CD4-positive, alpha-beta T cell treated with Interleukin-15 for 1 hour (primary cell): ENCODE measurements around the gene KMT2D.
"Not testable (repeated sequence)": the region's sequence is repeated elsewhere in the genome, so short reads cannot be mapped to it uniquely, and the experiment has no call there.

Experiments
- DNase-seq: peaks from one replicate; pipeline ENCODE4 v3.0.0-alpha.2; 2020

Gene KMT2D

DNA sequence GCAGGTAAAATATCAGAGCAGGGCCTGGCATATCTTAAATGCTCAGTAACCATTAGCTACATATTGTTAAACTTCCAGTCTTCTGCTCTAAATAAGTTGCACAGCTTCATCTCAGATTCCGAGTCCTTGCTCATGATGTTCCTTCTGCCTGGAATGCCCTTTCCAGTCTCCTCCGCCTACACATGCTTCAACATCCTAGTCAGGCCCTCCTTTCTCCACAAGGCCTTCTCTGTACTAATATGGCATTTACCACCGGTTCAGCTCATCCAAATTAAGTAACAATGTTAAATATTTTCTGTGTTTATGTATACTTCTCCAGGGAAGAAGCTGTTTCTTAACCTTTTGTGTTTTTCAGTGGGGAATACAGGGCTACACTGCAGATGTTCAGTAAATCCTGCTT, 25.5 kb upstream of the KMT2D start:
- DNase-seq = no peak

DNA sequence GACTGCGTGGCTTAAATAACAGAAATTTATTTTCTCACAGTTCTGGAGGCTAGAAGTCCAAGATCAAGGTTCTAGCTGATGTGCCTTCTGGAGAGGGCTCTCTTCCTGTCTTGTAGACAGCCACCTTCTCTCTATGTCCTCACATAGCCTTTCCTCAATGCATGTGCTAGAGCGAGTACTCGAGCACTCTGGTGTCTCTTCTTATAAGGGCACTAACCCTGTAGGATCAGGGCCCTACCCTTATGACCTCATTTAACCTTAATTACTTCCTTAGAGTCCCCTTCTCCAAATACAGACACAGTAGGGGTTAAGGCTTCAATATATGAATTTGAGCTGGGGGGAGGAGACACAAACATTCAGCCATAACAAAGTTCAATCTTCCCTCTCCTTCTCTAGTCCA, 23.8 kb upstream of the KMT2D start:
- no peak for DNase-seq

DNA sequence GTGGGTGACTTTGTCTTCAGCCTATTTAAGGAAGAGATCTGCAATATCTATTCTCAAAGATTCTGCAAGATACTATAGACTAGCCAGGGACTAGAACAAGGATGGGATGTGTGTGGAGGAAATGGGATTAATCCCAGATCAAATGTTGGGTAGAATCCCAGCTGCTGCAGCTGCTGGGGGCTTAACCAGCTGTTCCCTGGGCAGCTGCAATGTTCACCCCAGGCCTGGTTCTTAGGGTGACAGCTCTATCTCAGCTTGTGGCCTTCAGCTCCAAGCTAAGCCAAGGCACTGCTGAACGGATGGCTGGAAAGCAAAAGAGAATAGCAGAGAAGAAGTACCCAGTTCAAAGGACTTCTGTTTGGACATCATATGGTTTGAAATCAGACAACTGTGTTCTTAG, 19.2 kb upstream of the KMT2D start:
- DNase-seq = no peak

DNA sequence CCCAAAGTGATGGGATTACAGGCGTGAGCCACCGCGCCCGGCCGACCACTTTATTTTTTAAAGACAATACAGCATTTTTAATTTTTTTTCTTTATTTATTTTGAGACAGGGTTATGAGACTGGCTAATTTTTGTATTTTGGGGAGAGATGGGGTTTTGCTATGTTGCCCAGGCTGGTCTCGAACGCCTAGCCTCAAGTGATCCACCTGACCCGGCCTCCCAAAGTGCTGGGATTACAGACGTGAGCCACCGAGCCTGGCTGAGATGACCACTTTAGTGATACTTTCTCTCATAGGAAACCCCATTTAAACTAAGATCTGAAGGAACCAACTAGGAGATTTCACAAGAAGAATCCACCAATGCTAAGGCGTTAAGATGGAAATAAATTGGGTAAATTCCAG, 10.4 kb upstream of the KMT2D start:
- DNase-seq = no peak

DNA sequence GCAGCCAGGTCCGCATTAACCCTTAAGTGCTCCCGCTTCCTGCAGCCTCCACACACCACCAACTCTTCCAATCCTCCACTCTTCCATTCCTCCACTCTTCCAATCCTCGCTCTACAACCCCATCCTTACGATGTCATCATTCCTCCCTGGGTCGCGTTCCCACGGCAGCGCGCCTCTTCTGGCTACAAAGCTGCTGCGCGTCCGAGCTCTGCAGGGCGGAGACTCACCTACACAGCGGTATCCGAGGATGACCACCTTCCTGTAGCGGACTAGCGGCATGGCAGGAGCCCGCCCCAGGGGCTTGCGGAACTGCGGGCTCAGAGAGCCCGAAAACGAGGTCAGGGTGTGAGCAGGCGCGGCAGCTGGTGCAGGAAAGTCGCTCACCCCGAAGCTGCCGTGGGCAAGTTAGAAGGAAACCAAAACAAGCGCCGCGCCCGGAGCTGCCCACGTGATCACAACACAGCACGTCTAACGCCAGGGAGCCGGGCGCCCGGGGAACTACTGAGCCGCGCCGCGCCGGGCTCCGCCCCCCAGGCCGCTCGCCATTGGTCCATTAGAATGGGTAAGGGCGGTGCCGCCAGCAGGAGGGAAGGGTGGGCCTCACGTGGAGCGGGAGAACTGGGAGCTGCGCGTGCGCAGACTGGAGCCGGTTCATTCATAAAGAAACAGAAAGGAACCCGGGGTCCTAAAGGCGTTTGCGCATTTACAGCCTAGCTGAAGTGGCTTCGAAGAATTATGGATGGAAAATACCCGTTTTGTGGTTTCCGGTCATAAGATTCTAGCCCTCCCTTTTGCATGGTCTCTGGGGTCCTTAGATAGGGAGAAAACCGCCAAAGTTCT, 9.1 kb upstream of the KMT2D start, which contains the start of gene RHEBL1:
RHEBL1 (minus strand) TSS at position 473 of the 840 bp plus-strand sequence; CDS start at position 279, 194 bp downstream.
- DNase-seq = peak; percentile 99

DNA sequence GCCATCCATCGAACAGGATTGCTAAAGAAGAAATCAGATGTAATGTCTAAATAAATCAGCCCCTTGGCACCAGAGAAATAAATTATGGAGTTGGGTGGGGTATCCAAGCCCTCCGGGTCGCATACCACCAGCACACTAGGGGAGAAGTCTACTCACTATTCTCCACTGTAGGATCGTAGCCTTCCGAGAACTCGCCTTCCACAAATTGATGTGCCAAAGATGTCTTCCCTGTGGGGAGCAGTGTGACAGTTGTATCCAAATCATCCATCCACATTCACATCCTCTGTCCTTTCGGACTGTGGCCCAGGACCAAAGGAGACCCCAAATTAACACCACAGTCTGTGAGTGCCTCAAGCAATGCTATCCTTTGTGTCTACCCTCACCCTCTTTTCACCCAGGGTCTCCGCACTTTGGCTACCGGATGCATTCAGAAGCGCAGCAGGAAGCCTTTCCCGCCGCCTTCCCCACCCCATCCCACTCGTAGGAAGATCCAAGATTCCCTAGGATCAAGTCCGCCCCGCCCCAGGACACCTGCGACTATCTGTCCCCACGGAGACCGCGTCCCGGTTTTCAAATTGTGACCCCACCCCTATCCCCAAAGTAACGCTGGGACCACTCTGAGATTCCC, 8.4 kb upstream of the KMT2D start:
- no peak for DNase-seq

DNA sequence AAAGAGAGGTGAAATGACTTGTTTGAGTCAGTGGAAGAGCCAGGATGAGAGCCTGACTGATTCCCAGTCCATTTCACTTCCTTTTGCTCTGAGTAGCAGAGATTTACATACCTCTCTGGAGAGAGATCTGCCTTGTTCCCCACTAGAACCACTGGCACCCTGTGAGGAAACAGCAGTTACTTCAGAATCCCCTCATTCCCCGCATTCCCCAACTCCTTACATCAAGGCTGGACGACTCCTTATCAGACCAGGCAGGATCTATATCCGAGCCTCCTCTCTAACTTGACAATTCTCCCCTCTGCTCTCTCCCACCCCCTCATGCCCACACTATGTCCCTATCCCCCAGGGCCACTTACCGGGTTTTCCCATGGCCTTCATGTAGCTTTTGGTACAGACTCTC, 5.5 kb upstream of the KMT2D start:
- no peak for DNase-seq

DNA sequence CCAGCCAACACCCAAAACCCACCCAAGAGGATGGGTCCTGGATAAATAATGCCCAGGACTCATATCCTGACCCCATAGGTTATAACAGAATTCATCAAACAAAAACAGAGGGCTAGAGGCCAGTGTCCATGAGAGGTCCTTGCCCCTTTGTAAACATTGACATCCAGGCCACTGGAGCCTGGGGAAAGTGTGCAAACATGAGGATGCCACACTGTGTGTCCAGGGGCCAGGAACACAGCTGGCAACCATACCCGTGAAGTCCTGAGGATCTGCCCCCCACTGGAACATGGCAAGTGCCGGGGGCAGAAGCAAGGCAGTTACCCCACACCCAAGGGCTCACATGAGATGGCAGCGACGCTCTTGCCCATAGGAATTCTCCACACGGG, 4.2 kb upstream of the KMT2D start:
- DNase-seq = no peak

DNA sequence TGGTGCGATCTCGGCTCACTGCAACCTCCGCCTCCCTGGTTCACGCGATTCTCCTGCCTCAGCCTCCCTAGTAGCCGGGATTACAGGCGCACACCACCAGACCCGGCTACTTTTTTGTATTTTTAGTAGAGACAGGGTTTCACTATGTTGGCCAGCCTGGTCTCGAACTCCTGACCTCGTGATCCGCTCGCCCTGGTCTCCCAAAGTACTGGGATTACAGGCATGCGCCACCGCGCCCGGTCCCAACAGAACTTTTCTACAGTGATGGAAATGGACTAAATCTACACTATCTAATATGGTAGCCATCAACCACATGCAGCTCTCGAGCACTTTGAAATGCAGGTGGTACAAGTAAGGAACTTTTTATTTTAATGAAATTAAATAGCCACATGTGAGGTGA, 1.3 kb upstream of the KMT2D start:
- not testable (repeated sequence) for DNase-seq

DNA sequence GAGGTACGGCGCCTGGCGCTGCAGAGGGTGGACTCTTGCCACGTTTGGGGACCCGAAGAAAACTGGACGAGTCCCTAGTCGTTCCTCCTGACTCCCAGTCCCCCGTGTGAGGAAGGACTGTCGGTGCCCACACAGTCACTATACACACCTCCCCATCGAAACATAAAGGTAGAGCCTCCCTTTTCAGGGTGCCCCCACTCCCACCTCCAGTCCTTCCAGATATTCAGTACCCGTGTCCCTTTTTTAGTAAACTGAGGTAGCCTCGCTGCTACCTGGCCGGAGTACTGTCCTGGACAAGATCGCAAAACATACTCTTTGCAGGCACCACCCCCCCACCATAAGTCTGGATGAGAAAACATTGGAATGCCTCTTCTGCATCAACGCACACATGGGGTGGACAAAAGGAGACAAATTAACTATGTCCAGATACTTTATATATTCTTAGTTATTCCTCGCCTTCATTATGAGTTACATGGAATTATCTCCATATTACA, 610 bp upstream of the KMT2D start:
- no peak for DNase-seq

DNA sequence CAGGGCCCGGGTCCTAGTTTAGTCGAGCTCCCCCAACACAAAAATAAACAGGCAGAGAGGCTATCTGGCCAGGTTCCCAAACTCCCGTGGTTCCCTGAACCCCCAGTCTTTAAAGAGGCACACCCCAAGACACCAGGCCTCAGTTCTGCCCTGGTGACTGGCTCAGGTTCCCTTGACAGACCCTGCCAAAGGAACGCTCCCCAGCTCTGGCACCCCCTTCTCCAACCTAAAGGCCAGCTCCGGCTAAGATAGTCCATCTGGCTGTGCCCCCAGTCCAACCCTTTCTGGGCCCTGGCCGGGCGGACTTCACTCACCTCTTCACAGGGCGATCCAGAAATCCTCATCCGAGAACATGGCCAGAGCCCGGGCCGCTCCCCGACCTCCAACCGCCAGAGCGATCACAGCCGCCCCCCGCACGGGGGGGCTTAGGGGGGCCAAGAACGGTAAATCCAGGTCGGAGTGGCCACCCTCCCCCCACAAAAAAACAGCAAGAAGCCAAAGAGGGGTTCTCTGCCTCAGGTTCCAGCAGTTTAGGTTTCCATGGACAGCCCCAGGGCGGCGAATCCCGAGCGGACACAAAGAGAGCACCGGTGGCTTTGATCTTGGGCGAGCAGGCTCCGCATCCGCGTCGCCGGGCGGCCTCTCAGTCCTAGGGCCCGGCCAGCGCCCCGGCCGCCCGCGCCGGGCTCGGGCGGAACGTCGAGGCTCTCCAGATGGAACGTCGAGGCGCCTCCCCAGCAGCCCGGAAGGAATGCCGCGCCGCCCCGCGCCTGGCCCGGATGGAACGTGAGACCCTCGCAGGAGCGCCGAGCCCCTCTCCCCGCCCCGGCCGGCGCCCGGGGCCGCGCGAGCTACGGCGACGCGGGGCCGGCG, 1.1 kb downstream of the KMT2D start:
- DNase-seq = no peak

DNA sequence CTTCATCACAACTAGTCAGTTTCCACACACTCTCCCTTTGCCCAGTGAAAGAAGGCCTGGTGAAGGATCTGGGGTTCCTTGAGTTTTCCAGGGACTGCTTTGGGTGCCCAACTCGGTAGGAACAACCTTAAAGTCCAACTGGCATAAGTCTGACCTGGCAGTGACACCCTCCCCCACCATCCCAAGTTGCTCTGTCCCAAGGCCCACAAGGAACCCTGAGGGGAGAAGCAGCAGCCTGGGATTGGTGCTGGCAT, 1.6 kb downstream of the KMT2D start:
- no peak for DNase-seq

DNA sequence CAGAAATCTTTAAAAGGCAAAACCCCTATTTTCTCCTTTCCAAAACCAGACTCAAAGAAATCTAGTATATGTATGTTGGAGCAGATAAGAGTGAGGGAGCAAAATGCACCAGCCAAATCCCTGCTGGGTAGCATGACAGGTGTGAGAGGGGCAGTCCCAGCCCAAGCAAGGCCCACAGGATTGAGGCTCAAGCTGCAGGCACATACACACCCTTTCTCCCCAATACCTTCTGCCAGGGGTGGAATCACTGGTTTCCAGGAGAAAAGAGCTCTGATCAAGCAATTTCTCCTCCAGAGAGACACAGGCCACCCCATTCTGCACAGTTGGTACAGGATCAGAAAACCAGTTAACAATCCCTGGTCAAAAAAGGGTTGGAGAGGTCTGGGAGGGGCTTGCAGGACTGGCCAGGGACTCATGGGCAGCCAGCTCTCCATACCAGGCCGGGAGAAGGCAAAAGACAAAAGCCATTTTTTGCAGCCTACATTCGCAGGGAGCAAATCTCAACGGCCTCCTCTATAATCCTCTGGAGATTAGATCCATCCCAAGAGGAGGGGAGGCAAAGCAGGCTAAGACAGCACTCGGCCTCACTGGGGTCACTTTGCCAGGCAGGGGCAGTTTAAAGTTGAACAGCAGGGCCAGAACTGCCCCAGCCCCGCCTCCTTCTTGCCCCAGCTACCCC, 2.1 kb downstream of the KMT2D start:
- DNase-seq = no peak

DNA sequence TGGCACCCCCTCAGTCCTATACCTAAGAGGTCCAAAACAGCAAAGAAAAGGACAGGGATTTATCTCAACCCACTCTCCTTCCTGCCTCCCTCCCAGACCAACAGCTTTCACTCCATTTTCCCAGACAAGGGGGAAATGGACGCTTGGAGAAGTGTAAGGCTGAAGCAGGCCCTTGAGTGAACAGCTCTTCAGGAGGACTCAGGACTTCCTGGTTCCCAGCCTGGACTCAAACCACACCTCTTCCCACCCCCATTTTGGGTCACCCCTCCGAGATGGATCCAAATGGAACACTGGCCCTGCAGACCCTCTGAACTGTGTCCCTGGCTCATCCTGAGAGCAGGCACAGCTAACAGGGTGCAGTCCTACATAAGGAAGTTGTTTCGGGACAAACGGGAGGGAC, 2.7 kb downstream of the KMT2D start:
- DNase-seq = no peak

DNA sequence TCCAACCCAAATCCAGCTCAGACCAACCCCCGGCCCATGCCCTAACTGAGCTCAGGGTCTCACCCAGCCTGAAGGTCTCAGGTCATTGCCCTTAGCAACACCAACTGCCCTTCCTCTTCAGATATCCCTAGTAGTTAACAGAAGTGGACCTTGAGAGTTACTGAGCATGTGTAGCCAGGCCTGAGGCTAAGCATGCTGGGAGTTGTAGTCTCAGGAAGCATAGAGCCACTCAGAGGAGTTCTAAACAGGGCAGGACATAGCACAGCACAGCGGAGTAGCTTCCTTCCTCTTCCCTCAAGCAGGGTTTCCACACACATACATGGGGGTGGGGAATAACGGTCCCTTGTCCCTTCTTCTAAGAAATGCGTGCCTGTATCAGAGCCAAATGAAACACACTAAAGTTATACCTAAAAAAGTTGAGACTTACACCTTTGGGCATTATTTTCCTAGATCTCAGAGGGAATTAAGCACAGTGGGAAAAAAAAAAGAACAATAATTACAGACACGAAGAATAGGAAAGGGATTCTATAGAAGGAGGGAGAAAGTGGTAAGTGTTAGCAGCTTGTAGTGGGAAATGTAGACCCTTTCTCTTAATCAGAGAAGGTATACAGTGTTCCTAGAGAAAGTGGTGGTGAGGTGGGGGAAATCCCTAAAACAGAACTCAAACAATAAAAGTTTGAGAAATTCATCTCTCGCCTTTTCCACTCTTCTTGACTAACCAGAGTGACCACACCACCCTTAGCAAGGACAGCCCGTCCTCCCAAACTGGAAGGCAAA, 4.4 kb downstream of the KMT2D start:
- DNase-seq = peak; percentile 77

DNA sequence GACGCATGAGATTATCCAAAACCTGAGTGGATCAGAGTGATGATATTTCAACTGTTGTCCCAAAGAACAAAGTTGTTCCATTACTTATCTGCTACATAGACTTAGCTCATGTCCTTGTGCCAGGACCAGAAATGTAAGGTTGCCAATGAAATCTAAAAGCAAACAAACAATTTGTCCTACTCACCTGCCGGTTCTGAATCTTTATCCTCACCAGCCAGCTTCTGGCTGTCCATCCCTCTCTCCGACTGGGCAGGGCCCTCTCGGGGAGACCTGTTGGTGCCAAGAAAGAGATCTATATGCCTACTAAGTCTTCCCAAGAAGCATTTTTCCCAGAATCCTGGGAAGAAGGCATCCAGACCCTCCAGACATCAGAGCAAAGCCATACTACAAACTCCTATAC, 5.5 kb downstream of the KMT2D start:
- no peak for DNase-seq

DNA sequence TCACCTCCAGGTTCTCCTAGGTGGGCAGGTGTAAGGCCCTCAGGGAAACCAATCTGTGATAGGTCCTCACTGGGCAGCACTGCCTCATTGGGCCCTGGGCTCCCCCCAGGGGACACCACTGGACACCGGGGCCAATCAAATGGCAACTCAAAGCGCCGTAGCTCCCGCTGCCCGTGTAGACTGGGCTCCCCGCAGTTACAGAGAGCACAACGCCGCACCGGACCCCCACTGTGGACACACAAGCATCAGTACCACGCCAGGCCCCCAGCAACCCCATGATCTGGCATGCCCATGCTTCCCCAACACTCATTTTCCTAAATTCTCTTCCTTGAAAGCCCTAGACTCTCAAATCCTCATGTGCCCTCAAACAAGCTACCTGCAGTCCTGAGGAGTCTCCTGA, 6.1 kb downstream of the KMT2D start:
- no peak for DNase-seq

DNA sequence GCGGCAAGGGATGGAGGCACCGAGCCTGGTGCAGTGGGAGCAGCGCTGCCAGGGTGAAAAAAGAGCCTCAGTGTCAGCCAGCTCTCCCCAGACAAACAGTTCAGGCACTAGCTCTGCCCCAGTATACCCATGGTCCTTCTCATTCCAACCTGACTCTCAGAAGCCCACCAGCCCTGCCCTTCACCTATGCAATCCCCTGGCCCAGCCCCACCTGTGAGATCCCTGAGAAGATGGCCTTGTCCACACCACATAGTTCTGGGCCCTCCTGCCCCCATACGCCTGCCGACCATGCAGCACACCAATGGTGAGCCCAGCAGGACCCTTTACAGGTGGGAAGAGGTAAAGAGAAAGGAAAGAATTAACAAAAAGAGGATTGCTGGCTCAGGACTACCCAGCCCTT, 6.5 kb downstream of the KMT2D start:
- DNase-seq = no peak

DNA sequence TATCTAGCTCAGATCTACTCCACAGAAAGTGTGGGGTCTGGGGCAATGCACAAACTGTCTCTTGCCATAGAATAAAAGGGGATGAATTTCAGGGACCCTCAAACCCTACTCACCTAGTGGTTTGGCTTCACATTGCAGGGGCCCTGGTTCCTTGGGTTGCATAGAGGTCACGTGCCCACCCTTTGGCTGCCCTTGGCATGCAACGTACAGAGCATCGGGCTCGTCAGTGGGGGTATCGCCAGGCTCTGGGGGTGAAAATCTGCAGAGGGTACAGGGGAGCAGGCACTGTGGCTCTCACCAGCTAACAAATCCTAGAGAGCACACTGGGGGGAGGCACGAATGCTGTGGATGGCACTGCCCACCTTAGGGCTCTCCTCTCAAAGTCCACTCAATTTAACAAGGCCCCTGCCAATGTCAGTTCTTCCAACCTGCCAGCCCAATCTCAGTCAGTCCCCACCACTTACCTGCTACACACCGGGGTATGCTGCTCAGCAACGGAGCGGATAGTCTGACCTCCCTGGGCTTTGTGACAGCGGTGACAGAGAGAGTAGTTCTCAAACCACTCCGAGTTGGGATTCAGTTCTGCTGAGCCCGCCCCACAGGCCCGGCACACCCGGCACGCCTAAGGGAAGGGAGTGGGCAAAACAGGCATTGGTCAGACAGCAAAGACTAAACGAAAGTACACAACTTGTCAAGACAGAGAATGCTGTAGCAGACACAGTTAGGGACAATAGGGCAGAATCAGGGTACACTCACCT, 8.0 kb downstream of the KMT2D start:
- DNase-seq = no peak

DNA sequence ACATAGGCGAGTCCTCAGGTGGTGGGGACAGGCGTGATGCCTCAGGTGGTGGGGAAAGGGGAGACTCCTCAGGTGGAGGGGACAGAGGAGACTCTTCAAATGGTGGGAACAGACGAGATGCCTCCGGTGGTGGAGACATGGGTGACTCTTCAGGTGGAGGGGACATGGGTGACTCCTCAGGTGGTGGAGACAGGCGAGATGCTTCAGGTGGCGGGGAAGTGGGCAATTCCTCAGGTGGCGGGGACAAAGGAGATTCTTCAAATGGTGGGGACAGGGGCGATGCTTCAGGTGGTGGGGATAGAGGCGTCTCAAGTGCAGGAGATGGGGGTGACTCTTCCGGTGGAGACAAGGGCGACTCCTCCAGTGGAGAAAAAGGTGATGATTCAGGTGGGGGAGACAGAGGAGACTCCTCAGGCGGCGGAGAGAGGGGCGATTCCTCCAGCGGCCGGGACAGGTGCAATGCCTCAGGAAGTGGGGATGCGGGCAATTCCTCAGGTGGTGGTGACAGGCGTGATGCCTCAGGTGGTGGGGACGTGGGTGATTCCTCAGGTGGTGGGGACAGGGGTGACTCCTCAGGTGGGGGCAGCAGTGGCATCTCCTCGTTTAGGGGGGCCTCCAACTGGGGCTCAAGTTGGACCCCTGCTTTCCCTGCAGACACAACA, 8.7 kb downstream of the KMT2D start:
- no peak for DNase-seq

DNA sequence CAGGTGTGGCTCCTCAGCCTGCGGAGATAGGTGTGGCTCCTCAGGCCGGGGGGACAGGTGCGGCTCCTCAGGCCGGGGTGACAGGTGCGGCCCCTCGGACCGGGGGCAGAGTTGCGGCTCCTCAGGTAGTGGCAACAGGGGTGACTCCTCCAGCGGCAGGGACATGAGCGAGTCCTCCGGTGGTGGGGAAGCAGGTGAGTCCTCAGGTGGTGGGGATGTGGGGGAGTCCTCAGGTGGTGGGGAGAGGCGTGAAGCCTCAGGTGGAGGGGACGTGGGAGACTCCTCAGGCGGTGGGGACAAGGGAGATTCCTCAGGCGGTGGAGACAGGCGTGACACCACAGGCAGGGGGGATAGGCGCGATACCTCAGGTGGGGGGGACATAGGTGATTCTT, 9.2 kb downstream of the KMT2D start:
- no peak for DNase-seq
